Fibroblast of skin of left biceps (primary cell): ENCODE results near the gene AHSP.
"Not testable (repeated sequence)": the region's sequence is repeated elsewhere in the genome, so short reads cannot be mapped to it uniquely, and the experiment has no call there.

Experiments
- DNase-seq, 2 experiments: peaks; one replicate each; pipeline ENCODE4 v3.0.0-alpha.2; 2013; ENCODE audit warnings: low read depth in 2 of 2

Gene AHSP, protein sequence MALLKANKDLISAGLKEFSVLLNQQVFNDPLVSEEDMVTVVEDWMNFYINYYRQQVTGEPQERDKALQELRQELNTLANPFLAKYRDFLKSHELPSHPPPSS

DNA sequence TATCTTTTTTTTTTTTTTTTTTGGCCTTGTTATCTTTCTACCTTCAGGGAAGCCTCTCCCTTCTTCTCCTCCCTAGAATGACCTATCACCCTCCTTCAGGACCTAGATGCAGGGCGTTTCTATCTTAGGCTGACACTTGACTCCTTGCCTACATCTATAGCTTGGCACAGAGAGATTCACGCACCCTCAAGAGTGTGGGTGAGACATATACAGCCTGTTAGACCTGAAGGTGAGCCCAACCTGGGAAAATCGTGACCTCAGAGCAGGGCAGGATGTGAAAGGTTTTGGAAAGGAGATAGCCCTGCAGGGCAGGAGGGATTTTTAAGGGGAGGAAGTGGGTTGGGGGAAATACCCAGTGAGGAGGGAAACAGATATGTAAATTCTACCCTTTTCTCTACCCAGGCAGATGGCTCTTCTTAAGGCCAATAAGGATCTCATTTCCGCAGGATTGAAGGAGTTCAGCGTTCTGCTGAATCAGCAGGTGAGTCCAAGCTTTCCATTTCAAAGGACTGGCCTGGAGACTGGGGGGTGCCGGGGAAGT is at the start of gene AHSP:
Gene AHSP (plus strand): TSS at position 167 of the 541 bp plus-strand sequence. CDS start 240 bp downstream, at position 407.
- no peak for DNase-seq

- no peak for DNase-seq
Measured at GRCh38 chr16:31478956-31479355, 48.7 kb upstream of the AHSP start.

DNA sequence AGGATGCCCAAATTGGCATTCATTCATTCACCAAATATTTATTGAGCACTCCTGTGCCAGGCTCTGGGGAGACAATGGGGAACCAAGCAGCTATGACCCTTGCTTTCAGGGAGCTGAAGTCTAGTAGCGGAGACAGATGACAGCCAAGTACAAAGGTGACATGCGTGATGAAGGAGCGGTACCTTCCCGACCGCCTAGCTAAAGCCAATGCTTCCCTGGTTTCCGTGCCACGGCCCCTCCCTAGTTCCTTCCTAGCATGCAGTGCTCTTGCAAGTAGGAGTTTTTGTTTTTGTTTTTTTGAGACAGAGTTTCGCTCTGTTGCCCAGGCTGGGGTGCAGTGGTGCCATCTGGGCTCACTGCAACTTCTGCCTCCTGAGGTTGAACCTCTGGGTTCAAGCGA is 47.9 kb upstream of the AHSP start:
- no peak for DNase-seq

GRCh38 chr16:31480851-31481536 is 46.7 kb upstream of the AHSP start:
- DNase-seq = no peak

DNA sequence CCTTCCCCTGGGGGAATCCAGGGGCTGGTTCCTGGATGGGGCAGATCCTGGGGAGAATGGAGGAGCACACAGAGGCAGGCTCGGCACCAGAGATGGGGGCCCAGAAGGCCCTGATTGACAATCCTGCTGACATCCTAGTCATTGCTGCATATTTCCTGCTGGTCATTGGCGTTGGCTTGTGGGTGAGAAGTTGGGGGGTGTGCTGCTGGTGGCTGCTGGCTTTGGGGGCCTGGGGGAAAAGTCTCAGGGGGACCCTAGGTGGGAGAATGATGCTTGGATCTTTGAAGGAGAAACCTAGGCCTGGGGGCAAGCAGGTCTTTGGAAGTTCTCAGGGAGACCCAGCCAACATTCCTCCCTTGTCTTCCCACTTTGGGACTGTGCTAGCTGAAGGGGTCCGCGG is 44.6 kb upstream of the AHSP start, which contains the start of gene SLC5A2:
Gene SLC5A2 (plus strand): TSS at position 43 of the 400 bp plus-strand sequence. CDS start 14 bp downstream, at position 57.
- no peak for DNase-seq

- not testable (repeated sequence) for DNase-seq
Measured at GRCh38 chr16:31484048-31484447, 43.7 kb upstream of the AHSP start.

DNA sequence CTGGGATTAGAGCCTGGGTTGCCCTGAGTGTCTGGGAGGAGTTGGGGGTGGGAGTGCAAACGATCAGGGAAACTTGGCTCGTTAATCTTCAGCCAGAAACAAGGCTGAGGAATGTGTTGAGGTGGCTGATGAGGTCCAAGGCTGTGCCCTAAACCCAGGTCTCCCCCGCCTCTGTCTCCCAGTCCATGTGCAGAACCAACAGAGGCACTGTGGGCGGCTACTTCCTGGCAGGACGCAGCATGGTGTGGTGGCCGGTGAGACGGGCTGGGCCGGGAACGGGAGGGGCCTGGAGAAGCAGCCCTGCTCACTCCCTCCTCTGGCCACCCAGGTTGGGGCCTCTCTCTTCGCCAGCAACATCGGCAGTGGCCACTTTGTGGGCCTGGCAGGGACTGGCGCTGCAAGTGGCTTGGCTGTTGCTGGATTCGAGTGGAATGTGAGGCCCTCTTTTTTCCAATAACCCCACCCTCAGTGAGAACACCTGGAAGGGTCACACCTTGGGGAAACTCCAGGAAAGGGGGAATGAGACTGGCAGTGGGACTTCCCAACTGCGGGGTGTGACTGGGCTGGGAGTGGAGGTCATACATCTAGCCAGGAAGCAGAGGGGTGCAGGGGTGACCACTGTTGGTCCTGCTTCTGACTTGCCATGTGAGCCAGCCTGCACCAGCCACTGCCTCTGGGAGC is 43.1 kb upstream of the AHSP start:
- no peak for DNase-seq

GRCh38 chr16:31485571-31485970 is 42.1 kb upstream of the AHSP start:
- no peak for DNase-seq

- no peak for DNase-seq
Measured at GRCh38 chr16:31486045-31486444, 41.7 kb upstream of the AHSP start.

DNA sequence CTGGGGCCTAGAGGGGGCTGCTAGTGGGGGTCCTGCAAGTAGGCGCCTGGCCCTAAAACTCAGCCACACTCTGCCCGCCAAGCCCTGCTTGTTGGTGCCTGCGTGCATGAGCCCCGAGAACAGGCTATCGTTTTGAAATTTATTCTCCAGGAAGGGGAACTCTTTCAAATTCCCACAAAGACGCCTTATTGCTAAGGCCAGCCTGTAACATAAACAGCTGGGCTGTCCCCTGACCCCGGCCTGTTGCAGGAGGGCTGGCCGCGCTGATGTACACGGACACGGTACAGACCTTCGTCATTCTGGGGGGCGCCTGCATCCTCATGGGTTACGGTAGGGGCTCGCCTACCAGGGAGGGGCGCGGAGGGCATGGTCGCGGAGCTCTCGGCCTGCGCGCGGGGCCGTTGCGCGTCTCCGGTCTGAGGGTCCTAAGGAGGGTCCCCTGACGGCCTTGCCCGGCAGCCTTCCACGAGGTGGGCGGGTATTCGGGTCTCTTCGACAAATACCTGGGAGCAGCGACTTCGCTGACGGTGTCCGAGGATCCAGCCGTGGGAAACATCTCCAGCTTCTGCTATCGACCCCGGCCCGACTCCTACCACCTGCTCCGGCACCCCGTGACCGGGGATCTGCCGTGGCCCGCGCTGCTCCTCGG is 40.5 kb upstream of the AHSP start:
- no peak for DNase-seq

GRCh38 chr16:31487720-31488467 is 39.8 kb upstream of the AHSP start:
- no peak for DNase-seq

GRCh38 chr16:31488468-31489297 is 39.0 kb upstream of the AHSP start:
- no peak for DNase-seq

- DNase-seq = no peak
Measured at GRCh38 chr16:31489298-31489564, 38.5 kb upstream of the AHSP start.

DNA sequence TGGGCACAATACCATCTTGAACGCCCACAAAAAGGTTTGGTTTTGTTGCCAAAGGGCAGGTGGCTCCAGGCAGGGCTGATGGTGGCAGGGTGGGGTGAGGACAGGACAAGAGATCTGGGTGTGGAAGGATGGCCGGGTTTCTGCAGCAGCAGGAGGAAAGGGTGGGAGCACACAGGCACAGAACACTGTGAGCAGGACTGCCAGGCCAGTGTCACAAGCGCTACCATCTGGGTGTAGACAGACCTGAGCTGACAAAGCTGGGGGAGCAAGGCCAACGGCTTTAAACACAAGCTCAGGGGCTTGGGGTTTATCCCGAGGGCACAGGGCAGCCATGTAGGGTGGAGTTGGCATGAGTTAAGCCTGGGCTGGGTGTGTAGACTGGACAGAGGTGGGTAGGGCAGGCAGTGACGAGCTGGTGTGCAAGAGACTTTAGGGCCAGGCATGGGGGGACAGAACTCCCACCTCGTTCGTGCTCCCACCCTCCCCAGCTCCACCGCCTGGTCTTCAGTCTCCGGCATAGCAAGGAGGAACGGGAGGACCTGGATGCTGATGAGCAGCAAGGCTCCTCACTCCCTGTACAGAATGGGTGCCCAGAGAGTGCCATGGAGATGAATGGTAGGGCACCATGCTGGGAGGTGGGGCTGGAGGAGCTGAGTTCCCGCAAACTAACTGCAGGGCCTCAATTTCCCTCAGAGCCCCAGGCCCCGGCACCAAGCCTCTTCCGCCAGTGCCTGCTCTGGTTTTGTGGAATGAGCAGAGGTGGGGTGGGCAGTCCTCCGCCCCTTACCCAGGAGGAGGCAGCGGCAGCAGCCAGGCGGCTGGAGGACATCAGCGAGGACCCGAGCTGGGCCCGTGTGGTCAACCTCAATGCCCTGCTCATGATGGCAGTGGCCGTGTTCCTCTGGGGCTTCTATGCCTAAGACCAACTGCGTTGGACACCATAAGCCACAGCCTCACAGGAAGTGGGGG is 37.8 kb upstream of the AHSP start:
- DNase-seq = no peak

GRCh38 chr16:31491778-31492418 is 35.8 kb upstream of the AHSP start:
- DNase-seq = no peak

DNA sequence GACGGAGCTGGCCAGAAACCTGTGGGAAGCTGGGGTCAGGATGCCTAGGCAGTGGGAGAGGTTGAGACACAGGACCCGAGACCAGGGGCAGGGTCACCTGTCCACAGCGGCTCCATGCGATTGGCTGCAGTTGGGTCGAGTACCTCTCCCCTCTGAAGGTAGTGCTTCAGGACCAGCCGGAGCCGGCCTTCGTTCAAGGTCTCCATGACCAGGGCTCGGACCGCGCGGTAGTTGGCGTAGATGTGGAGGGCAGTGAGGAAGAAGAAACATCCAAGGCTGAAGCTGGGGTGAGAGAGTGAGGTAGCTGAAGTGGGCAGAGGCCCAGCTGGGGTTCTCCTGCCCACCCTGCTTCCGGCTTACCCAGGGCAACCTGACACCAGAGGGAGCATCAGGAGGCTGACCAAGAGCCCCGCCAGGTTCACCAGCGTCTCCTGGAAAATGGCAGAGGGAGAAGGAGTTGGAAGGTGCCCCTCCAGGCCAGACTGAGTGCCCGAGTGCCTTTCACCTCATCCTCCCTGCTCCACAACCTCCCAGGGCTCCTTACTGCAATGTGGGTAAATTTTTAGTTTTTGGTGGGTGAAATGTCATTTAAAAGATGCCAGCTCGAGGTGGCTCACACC is 34.1 kb upstream of the AHSP start:
- no peak for DNase-seq

DNA sequence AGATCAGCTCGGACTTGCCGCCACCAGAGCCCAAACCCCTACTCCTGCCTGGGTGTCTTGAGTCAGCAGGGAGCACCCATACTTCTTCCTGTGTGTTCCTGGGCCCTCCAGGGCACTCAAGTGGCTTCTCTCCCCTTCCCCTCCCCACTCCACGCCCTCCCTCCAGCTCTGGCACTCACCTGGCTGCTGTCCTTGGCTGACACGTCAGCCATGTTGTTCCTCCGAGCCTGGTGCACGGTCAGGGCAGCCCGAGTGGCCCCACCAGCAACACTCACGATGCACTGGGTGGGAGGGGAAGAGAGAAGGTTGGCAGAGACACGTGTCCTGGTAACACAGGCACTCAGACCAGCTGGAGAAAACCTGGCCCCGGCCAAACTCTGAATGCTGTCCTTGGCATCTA is 31.0 kb upstream of the AHSP start:
- DNase-seq = no peak

GRCh38 chr16:31498493-31498892 is 29.2 kb upstream of the AHSP start:
- DNase-seq = no peak

- DNase-seq = no peak
Measured at GRCh38 chr16:31499928-31500327, 27.8 kb upstream of the AHSP start.
